Lower leg skin (tissue), 3 donors: Measurements from ENCODE around the gene PDE3B.

ENCODE experiments used
- POLR2A ChIP-seq, 2 donors: fragments of 450-650 bp; IDR thresholded peaks; one replicate each; pipeline ENCODE4 v1.6.1; 2016 to 2017; ENCODE audit warnings: antibody characterized with exemption in 2 of 2, mild to moderate bottlenecking in 1 of 2, moderate library complexity in 1 of 2
- TF ChIP-seq, protein P1 (sequence below), 3 donors: fragments of 450-650 bp; IDR thresholded peaks; one replicate each; pipeline ENCODE4 v1.5.1; 2016; ENCODE audit warnings: antibody characterized with exemption in 3 of 3, mild to moderate bottlenecking in 3 of 3, moderate library complexity in 2 of 3

DNA sequence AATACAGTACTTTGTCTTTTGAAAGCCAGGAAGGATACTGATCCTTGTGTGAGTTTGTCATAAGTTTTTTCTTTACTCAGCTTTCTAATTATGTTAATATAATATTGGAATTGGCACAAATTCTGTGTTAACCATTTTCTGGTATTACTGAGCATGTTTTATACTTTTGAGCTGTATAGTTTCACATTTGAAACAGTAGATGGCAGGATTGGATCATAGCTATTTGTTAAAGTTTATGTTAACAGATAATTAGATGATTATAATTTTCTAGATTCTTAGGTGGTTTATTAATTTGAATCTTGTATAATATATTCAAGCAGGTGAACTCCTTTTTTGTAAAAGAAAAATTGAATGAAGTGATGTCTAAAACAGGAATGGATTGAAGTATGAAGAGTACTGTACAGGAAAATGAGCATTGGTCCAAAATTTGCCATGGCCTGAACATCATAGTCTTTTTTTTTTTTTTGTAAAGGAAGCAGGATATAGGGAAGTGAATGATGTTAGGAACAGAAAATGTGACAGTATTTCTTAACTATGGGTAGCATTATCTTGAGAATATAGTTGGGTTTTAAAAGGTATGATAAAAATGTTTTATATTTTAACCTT is 146.4 kb downstream of the PDE3B start:
- TF ChIP-seq, protein P1, sequence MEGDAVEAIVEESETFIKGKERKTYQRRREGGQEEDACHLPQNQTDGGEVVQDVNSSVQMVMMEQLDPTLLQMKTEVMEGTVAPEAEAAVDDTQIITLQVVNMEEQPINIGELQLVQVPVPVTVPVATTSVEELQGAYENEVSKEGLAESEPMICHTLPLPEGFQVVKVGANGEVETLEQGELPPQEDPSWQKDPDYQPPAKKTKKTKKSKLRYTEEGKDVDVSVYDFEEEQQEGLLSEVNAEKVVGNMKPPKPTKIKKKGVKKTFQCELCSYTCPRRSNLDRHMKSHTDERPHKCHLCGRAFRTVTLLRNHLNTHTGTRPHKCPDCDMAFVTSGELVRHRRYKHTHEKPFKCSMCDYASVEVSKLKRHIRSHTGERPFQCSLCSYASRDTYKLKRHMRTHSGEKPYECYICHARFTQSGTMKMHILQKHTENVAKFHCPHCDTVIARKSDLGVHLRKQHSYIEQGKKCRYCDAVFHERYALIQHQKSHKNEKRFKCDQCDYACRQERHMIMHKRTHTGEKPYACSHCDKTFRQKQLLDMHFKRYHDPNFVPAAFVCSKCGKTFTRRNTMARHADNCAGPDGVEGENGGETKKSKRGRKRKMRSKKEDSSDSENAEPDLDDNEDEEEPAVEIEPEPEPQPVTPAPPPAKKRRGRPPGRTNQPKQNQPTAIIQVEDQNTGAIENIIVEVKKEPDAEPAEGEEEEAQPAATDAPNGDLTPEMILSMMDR (IDR thresholded peaks at IDR 0.05) = no peak
- TF ChIP-seq POLR2A (IDR thresholded peaks at IDR 0.05) = no peak
